K562 (cell line): Measurements from ENCODE around the gene ZMPSTE24. TPM values are rescaled to one million over a fixed set of nuclear protein-coding genes. Genes with fewer than 3 reads are reported as not detected.

ENCODE experiments used
- KDM4B ChIP-seq, 2 experiments: fragments of 450-650 bp in 1 of 2; sonication (generic) in 1 of 2; IDR thresholded peaks; 2 replicates each; pipeline ENCODE4 v1.6.1; 2016 to 2017; ENCODE audit warnings: borderline replicate concordance in 2 of 2, antibody characterized with exemption in 1 of 2, low read depth in 1 of 2, mild to moderate bottlenecking in 1 of 2
- MCM2 ChIP-seq: fragments of 450-650 bp; IDR thresholded peaks from 2 replicates; pipeline ENCODE4 v1.6.1; 2017; ENCODE audit warnings: low read depth, mild to moderate bottlenecking
- NFIC ChIP-seq: fragments of 450-650 bp; IDR thresholded peaks from 2 replicates; pipeline ENCODE4 v1.6.1; 2017; ENCODE audit warnings: mild to moderate bottlenecking, inconsistent platforms
- NFXL1 ChIP-seq: fragments of 450-650 bp; formaldehyde crosslinking; IDR thresholded peaks from 2 replicates; pipeline ENCODE4 v1.4.0; 2021; ENCODE audit warnings: mild to moderate bottlenecking
- PML ChIP-seq: IDR thresholded peaks from 2 replicates; pipeline ENCODE4 v1.6.1; 2012; ENCODE audit warnings: low read length, inconsistent platforms
- RBM14 ChIP-seq: fragments of 200-400 bp; formaldehyde crosslinking; IDR thresholded peaks from 2 replicates; pipeline ENCODE4 v1.6.1; 2018; ENCODE audit warnings: low read depth, mild to moderate bottlenecking, low read length, moderate library complexity, borderline replicate concordance; ENCODE audit not compliant: insufficient read depth
- SMAD1 ChIP-seq: fragments of 150-350 bp; IDR thresholded peaks from 2 replicates; pipeline ENCODE4 v1.6.1; 2014; ENCODE audit warnings: low read length, low read depth; ENCODE audit not compliant: partially characterized antibody
- SMARCE1 ChIP-seq: fragments of 450-650 bp; IDR thresholded peaks from 2 replicates; pipeline ENCODE4 v1.7.1; 2016; ENCODE audit warnings: mild to moderate bottlenecking
- STAT5A ChIP-seq: IDR thresholded peaks from 2 replicates; pipeline ENCODE4 v1.6.1; 2012; ENCODE audit warnings: low read length, inconsistent platforms, borderline replicate concordance
- ZNF785 ChIP-seq: fragments of 250-450 bp; sonication (Bioruptor Pico); IDR thresholded peaks from 2 replicates; pipeline ENCODE4 v1.4.0; 2020; ENCODE audit warnings: mild to moderate bottlenecking
- polyA plus RNA-seq, 8 experiments: library from polyadenylated mRNA; depleted of rRNA in 4 of 8; stranded (reverse) in 5 of 8; unstranded in 3 of 8; fragments of >200 nt; fragmentation: Nextera tagmentation in 2 of 8; fragmentation: Illumina TruSeq in 1 of 8; extraction: Ambion mirVana in 2 of 8; extraction: Trizol in 1 of 8; gene quantifications; 2 replicates each; pipeline versions ENCODE4 v1.2.1 to v1.2.3, GENCODE V29; 2011 to 2014; ENCODE audit warnings: inconsistent platforms in 1 of 8, missing spikeins in 1 of 8
- total RNA-seq, 7 experiments: library from RNA; depleted of rRNA in 6 of 7; stranded (reverse); fragments of >200 nt in 6 of 7; fragmentation: Illumina TruSeq in 2 of 7; extraction: Trizol in 2 of 7; gene quantifications; 2 replicates each; pipeline versions ENCODE4 v1.2.1 to v1.2.3, GENCODE V29; 2011 to 2021; ENCODE audit warnings: low replicate concordance in 1 of 7
- TF ChIP-seq, protein P1 (sequence below), 2 experiments: fragments of 150-350 bp in 1 of 2; IDR thresholded peaks; 2 replicates each; pipeline ENCODE4 v1.6.1; 2012 to 2016; ENCODE audit warnings: low read depth in 2 of 2, low read length in 2 of 2, mild to moderate bottlenecking in 1 of 2, moderate library complexity in 1 of 2
- TF ChIP-seq, protein P2 (sequence below): fragments of 200-800 bp; sonication (Bioruptor generic); IDR thresholded peaks from 2 replicates; pipeline ENCODE4 v1.6.1; 2016; ENCODE audit warnings: missing genetic modification characterization, missing compliant biosample characterization
- TF ChIP-seq, protein P3 (sequence below): sonication (generic); formaldehyde crosslinking; IDR thresholded peaks from 2 replicates; pipeline ENCODE4 v1.8.1; 2023; ENCODE audit warnings: missing genetic modification reagents, mild to moderate bottlenecking, borderline replicate concordance

ZMPSTE24 gene
- total and polyA plus RNA-seq, 9 of the 15 experiments (the other 6 are each of a cell fraction or from before 2014, with no cell fraction given), result 30.7 to 75.9 (median 64.3) TPM

DNA sequence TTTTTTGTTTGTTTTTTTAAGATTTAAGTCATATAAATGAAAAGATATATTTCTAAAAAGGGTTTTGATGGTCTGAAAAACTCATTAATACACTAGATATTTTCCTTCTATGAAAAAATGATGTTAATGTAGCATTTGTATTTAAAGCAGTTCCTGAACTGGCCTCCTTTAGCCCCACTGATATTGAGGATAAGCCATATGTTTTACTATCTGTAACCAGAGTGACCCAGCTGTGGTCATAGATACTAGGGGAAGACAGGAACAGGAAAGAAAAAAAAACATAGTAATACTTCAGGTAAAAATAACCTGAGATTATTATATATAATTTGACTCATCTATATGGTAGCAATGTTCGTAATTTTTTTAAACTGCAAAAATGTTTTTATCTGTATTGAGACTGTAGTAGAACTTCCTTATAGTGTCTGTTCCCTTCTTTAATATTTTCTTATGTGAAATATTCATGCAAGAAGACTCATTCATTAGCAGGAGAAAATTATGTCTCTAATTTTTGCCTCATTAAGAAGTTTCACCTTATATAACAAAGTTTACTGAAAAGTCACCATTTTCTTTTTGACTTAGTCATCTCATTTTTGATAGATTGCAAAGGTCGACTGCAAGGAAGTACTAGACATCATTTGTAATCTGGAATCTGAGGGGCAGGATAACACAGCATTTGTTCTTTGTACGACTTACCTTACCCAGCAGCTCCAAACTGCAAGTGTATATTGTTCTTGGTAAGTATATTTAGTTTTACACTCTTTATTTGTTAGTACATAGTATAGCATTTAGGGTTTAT, 35.9 kb upstream of the ZMPSTE24 start (continued):
- TF ChIP-seq, protein P1, sequence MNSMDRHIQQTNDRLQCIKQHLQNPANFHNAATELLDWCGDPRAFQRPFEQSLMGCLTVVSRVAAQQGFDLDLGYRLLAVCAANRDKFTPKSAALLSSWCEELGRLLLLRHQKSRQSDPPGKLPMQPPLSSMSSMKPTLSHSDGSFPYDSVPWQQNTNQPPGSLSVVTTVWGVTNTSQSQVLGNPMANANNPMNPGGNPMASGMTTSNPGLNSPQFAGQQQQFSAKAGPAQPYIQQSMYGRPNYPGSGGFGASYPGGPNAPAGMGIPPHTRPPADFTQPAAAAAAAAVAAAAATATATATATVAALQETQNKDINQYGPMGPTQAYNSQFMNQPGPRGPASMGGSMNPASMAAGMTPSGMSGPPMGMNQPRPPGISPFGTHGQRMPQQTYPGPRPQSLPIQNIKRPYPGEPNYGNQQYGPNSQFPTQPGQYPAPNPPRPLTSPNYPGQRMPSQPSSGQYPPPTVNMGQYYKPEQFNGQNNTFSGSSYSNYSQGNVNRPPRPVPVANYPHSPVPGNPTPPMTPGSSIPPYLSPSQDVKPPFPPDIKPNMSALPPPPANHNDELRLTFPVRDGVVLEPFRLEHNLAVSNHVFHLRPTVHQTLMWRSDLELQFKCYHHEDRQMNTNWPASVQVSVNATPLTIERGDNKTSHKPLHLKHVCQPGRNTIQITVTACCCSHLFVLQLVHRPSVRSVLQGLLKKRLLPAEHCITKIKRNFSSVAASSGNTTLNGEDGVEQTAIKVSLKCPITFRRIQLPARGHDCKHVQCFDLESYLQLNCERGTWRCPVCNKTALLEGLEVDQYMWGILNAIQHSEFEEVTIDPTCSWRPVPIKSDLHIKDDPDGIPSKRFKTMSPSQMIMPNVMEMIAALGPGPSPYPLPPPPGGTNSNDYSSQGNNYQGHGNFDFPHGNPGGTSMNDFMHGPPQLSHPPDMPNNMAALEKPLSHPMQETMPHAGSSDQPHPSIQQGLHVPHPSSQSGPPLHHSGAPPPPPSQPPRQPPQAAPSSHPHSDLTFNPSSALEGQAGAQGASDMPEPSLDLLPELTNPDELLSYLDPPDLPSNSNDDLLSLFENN (IDR thresholded peaks at IDR 0.05; ENCODE audit: low read depth in 2 of 2, low read length in 2 of 2), result 0 out of 4 replicates have a peak, but pooled peaks of 1 of the 2 experiments have one; percentile 47
- TF ChIP-seq, protein P2, sequence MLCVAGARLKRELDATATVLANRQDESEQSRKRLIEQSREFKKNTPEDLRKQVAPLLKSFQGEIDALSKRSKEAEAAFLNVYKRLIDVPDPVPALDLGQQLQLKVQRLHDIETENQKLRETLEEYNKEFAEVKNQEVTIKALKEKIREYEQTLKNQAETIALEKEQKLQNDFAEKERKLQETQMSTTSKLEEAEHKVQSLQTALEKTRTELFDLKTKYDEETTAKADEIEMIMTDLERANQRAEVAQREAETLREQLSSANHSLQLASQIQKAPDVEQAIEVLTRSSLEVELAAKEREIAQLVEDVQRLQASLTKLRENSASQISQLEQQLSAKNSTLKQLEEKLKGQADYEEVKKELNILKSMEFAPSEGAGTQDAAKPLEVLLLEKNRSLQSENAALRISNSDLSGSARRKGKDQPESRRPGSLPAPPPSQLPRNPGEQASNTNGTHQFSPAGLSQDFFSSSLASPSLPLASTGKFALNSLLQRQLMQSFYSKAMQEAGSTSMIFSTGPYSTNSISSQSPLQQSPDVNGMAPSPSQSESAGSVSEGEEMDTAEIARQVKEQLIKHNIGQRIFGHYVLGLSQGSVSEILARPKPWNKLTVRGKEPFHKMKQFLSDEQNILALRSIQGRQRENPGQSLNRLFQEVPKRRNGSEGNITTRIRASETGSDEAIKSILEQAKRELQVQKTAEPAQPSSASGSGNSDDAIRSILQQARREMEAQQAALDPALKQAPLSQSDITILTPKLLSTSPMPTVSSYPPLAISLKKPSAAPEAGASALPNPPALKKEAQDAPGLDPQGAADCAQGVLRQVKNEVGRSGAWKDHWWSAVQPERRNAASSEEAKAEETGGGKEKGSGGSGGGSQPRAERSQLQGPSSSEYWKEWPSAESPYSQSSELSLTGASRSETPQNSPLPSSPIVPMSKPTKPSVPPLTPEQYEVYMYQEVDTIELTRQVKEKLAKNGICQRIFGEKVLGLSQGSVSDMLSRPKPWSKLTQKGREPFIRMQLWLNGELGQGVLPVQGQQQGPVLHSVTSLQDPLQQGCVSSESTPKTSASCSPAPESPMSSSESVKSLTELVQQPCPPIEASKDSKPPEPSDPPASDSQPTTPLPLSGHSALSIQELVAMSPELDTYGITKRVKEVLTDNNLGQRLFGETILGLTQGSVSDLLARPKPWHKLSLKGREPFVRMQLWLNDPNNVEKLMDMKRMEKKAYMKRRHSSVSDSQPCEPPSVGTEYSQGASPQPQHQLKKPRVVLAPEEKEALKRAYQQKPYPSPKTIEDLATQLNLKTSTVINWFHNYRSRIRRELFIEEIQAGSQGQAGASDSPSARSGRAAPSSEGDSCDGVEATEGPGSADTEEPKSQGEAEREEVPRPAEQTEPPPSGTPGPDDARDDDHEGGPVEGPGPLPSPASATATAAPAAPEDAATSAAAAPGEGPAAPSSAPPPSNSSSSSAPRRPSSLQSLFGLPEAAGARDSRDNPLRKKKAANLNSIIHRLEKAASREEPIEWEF (CRISPR knock-in tag), result no peak
- TF ChIP-seq NFIC (peak; percentile 67), STAT5A (peak; percentile 78), PML (peak; percentile 78), RBM14 (no peak), MCM2 (no peak), ZNF785 (CRISPR knock-in tag) (no peak), SMARCE1 (peak; percentile 60; the same call in 1 of the 2 replicates), SMAD1 (no peak), KDM4B (IDR thresholded peaks at IDR 0.05; ENCODE audit: borderline replicate concordance in 2 of 2, low read depth in 1 of 2) (no peak), NFXL1 (CRISPR knock-in tag) (no peak)
- TF ChIP-seq, protein P3, sequence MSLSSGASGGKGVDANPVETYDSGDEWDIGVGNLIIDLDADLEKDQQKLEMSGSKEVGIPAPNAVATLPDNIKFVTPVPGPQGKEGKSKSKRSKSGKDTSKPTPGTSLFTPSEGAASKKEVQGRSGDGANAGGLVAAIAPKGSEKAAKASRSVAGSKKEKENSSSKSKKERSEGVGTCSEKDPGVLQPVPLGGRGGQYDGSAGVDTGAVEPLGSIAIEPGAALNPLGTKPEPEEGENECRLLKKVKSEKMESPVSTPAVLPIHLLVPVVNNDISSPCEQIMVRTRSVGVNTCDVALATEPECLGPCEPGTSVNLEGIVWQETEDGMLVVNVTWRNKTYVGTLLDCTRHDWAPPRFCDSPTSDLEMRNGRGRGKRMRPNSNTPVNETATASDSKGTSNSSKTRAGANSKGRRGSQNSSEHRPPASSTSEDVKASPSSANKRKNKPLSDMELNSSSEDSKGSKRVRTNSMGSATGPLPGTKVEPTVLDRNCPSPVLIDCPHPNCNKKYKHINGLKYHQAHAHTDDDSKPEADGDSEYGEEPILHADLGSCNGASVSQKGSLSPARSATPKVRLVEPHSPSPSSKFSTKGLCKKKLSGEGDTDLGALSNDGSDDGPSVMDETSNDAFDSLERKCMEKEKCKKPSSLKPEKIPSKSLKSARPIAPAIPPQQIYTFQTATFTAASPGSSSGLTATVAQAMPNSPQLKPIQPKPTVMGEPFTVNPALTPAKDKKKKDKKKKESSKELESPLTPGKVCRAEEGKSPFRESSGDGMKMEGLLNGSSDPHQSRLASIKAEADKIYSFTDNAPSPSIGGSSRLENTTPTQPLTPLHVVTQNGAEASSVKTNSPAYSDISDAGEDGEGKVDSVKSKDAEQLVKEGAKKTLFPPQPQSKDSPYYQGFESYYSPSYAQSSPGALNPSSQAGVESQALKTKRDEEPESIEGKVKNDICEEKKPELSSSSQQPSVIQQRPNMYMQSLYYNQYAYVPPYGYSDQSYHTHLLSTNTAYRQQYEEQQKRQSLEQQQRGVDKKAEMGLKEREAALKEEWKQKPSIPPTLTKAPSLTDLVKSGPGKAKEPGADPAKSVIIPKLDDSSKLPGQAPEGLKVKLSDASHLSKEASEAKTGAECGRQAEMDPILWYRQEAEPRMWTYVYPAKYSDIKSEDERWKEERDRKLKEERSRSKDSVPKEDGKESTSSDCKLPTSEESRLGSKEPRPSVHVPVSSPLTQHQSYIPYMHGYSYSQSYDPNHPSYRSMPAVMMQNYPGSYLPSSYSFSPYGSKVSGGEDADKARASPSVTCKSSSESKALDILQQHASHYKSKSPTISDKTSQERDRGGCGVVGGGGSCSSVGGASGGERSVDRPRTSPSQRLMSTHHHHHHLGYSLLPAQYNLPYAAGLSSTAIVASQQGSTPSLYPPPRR (CRISPR knock-in tag), result no peak
